ENCODE measurements around the gene TPMT.

TPMT gene

GRCh38 chr6:18107061-18107460 lies 47.8 kb downstream of the TPMT start:
- no peak for DNase-seq

GRCh38 chr6:18102783-18103509 lies 51.9 kb downstream of the TPMT start:
- no peak for DNase-seq

- DNase-seq: no peak
These were observed 53.0 kb downstream of the TPMT start for GRCh38 chr6:18101873-18102272.

DNA sequence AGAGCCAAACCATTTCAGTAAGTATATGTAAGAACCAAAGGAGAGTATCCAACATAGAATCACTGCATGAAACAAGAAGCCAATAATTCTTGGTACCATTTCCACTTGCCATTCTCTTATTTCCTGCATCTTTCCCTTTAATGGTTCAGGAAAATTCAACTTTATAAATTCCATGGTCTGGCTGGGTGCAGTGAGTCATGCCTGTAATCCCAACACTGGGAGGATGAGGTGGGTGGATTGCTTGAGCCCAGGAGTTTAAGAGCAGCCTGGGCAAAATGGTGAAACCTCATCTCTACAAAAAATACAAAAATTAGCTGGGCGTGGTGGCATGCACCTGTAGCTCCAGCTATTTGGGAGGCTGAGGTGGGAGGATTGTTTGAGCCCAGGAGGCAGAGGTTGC lies 53.6 kb downstream of the TPMT start:
- DNase-seq: no peak

GRCh38 chr6:18100296-18100695 lies 54.6 kb downstream of the TPMT start:
- no peak for DNase-seq

DNA sequence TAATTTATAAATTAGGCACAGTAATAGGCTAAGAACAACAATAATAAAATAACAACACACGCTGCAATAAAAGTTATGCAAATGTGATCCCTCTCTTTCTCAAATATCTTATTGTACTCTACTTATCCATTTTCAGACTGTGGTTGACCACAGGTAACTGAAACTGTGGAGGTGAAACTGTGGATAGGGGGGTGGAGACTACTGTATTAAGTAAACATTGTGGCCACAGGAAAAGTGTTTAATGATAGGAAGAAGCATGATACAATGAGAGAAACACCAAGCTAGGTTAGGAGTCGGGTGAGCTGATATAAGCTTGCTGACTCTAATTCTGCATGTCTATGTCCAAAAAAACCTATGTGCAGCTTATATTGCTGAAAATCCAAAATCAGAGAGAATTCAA lies 55.4 kb downstream of the TPMT start:
- DNase-seq: peak; percentile 35

GRCh38 chr6:18096423-18096822 lies 58.5 kb downstream of the TPMT start:
- DNase-seq: no peak

GRCh38 chr6:18091382-18091781 lies 63.5 kb downstream of the TPMT start:
- no peak for DNase-seq

GRCh38 chr6:18090349-18090786 lies 64.5 kb downstream of the TPMT start:
- no peak for DNase-seq

DNA sequence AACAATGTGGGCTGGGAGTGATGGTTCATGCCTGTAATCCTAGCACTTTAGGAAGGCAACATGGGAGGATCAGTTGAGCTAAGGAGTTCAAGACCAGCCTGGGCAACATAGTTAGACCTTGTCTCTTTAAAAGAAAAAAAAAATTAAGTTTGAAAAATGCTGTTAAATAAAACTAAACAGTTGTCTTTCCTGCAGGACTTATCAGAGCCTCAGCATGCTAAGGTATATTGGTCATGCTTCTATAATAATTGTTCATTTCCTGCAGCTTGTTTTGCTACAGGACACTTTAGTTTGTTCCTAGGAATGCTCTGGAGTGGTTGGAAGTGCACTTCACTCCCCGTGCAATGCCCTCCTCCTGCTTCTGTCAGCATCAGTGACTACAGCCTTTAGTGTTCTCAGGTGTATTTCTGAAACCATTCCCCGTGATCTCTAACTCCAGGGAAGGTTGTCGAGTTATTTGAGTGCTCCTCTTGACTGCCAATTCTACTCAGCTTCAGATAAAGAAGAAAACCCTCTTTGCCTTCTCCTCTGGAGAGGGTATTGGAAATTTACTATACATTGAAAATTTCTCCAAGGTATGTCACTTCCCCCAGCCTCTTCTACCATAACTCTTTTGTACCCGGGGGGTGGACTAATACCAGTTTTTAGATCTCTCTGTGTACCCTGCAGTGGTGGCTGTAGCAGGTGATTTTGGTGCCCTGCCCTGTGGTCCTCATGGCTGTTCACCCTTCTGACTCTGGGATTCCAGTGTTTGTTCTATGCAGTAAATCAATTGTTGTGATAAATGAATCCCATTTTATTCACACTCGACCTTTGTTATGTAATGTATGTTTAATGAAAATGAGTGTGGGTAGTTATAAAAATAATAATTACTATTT lies 66.2 kb downstream of the TPMT start:
- no peak for DNase-seq

- DNase-seq: no peak
These were observed 67.3 kb downstream of the TPMT start for GRCh38 chr6:18087396-18088165.

DNA sequence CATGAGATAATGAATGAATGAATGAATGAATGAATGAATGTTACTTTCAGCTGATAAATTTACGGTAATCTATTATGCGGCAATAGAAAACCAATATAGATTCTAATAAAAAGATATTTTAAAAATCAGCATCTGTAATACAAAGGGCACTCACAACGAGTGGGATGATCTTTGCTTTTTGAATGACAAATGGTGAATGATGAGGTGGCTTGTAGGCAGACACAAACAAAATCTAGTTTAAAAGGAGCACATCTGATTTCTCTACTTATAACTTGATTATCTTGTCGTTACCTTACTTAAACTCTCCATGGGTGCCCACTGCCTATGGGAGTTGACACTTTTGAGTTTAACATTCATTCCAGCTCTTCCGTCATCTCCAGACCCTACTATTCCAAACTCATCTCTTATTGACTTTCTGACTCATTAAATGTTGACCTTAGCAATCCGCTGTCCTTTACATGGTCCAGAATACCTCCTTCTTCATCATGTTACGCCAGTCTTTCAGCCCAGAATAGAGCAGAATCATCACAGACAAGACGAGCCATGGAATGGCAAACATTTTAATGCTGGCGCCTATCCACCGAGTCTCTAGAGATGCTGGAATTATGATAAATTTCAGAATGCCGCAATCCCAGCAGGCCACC lies 73.7 kb downstream of the TPMT start:
- no peak for DNase-seq

DNA sequence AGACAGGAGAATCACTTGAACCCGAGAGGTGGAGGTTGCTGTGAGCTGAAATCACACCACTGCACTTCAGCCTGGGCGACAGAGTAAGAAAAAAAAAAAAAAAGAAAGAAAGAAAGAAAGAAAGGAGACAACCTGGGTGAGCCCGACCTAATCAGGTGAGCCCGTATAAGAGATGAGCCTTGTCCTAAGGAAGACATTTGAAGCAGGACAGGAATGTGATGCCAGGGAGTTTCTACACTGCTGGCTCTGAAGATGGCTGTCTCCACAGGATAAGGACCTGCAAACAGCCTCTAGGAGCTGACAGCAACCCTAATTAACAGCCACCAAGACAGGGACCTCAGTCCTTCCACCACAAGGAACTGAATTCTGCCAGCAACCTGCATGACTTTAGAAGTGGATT lies 74.3 kb downstream of the TPMT start:
- DNase-seq: no peak

GRCh38 chr6:18078866-18079265 lies 76.0 kb downstream of the TPMT start:
- no peak for DNase-seq

Measured in RPMI8226 (cell line).